Measurements from ENCODE around the gene GALNT17.
"Not testable (repeated sequence)": the region's sequence is repeated elsewhere in the genome, so short reads cannot be mapped to it uniquely, and the experiment has no call there.

The GALNT17 gene

DNA sequence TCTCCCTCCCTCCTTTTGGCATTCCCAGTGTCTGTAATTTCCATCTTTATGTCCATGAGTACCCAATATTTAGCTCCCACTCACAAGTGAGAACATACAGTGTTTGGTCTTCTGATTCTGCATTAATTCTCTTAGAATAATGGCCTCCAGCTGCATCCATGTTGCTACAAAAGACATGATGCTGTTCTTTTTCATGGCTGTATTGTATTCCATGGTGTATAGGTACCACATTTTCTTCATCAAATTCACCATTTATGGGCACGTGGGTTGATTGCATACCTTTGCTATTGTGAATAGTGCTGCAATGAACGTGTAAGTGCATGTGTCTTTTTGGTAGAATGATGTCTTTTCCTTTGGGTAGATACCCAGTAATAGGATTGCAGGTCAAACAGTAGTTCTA is 576.8 kb downstream of the GALNT17 start:
- DNase-seq: no peak

DNA sequence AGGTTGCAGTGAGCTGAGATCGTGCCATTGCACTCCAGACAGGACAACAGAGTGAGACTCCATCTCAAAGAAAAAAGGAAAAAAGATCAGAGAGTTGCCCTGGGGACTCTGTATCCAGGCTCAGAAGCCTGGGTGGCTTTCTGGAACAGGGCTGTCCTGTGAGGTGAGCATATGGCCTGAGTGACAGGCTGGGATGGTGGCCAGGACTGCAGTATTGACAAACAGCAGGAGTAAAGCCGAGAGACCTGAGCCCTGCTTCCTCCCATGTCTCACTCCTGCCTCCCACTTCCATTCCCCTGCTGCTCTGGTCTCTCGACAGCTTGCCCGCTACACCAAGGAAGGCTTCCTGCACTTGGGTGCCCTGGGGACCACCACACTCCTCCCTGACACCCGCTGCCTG is 578.5 kb downstream of the GALNT17 start:
- no peak for DNase-seq

DNA sequence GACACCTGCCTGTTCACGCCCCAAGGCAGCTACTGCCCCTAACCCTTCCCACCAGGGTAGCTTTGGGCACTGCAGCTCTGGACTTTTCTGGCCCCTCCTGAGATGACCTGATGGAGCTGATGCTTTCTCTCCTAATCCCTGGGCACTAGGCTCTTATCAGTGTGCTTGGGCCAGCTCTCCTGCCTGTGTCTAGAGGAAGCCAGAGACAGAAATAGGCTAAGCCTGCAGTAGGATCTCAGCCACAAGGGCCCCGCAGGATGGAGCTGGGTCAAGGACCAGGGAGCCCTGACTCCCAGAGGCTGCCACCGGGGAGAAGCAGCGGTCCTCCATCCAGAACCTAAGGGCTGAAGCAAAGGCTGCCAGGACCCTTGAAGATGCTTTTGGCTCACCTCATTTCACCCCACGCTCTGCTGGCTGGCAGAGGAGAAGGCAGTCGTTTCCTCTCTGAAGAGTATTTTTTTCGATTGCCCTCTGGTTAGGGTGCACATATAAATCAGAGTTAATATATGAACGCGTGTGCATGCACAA is 580.8 kb downstream of the GALNT17 start:
- DNase-seq: no peak

GRCh38 chr7:71716690-71717089 is 584.7 kb downstream of the GALNT17 start:
- DNase-seq: no peak

GRCh38 chr7:71718563-71718962 is 586.6 kb downstream of the GALNT17 start:
- DNase-seq: no peak

- DNase-seq: no peak
Measured at GRCh38 chr7:71721742-71722141, 589.8 kb downstream of the GALNT17 start.

DNA sequence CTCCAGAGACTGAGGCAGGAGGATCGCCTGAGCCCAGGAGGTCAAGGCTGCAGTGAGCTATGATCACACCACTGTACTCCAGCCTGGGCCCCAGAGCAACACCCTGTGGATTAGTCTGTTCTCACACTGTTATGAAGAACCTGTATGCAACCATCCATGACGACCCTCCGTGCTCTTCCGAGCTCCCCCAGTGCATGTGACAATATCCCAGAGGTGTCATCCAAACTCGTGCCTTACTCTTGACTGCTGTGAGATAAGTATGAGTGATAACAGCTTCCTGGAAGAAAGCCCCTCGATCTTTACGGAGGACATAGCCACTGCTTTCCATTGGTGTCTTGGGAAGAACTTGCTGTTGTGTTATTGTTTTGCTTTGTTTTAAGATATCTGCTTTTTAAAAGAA is 591.9 kb downstream of the GALNT17 start:
- no peak for DNase-seq

DNA sequence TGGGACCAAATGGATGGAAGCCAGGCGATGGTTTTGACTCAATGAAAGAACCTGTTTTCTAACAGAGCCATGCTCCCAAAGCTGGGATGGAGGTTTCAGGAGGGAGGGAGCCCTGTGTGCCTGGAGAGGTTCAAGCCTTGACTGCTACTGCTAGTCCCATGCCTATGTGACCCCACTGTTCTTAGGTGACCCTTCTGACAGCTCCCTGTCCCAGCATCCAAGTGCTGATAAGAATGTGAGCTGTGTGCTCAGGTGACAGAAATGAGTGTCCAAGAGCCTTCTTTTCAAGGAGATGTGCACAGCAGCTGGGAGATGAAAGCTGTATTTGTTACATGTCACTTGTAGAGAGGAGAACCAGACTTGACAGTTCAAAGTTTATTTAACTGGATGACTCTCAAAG is 595.4 kb downstream of the GALNT17 start:
- DNase-seq: no peak

DNA sequence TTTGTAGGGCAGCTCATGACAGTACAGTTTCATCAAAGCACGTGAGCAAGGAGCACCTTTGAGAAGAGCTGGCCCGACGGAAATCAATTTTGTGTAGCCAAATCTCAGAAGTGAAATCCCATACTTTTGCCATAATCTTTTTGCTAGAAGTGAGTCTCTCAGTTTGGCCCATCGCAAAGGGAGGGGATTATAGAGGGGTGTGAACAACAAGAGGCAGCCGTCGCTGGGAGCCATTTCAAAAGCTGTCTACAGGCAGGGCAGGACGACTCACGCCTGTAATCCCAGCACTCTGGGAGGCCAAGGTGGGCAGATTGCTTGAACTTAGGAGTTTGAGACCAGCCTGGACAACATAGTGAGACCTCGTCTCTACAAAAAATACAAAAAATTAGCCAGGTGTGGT is 599.8 kb downstream of the GALNT17 start:
- no peak for DNase-seq

GRCh38 chr7:71733107-71733870 is 601.3 kb downstream of the GALNT17 start:
- peak; percentile 53 for DNase-seq

DNA sequence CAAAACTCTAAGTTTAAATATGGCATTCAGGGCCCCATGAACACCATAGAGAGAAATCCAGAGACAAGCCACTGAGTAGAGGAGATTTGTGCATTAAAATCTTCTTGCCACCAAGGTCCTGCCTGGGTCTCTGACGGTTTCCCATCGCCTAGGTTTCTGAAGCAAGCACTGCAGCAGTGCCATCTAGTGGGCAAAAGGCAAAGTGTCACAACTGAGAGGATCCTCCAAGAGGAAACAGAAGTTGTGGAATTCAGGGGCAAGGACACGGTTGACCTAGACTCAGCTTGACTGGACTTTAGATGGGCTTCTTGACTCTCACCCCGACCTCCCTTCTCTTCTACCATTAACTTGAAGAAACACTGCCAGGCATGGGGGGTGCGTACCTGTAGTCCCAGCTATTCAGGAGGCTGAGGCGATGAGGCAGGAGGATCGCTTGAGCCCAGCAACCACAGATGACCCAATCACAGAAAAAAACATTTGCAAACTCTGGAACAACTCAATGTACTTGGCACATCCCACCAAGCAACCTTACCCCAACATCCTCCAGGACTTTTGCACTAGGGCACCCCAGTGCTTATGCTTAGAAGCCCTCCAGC is 604.1 kb downstream of the GALNT17 start:
- peak; percentile 24 for DNase-seq

DNA sequence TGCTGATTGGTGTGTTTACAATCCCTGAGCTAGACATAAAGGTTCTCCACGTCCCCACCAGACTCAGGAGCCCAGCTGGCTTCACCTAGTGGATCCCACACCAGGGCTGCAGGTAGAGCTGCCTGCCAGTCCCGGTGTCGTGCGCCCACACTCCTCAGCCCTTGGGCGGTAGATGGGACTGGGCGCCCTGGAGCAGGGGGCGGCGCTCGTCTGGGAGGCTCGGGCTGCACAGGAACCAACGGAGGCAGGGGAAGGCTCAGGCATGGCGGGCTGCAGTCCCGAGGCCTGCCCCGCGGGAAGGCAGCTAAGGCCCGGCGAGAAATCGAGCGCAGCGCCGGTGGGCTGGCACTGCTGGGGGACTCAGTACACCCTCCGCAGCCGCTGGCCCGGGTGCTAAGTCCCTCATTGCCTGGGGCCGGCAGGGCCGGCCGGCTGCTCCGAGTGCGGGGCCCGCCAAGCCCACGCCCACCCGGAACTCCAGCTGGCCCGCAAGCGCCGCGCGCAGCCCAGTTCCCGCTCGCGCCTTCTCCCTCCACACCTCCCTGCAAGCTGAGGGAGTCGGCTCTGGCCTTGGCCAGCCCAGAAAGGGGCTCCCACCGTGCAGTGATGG is 606.1 kb downstream of the GALNT17 start:
- not testable (repeated sequence) for DNase-seq

DNA sequence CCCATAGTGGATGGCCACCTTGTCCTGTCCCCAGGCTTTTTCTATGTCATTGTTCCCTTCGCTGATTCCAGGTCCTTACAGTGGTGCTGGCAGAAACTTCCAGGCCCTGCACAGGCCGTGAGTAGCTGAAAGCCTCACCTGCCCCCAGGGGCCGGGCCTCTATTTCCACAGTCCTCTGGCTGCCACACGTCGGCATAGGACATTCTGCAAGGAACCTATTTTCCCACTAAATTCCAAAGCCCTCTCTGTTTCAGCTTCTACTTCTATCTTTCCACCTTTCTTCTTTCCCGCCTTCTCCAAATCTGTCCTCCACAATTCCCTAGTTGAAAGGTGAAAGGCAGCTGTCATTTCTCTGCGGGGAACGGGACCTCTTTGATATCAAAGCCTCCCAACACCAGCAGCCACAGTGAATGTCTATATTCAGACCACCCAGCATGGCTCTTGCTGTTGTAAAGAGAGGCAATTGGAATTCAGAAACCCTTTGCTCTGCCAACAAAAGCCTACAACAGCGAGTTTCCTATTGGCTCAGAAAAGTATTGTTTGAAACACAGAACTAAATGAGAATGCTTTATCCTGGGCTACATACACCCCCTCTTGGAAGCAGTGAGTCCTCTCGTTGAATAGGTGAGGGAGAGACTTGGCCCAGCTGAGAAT is 607.7 kb downstream of the GALNT17 start:
- DNase-seq: no peak

DNA sequence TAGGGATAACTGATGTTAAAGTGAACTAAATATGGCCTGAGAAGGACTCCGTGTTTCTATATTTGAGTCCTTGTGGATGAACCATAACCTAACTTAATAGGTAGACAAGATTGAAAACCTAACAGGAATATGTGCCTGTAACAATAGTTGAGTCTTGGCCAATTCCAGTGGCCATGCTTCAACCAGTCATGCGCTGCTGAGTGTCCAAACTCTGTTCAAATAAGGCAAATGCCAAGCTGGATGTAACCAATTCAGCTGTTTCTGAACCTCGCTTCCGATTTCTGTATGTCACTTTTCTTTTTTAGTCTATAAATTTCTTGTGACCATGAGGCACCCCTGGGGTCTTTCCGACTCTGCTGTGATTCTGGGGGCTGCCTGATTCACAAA is 608.2 kb downstream of the GALNT17 start:
- no peak for DNase-seq

DNA sequence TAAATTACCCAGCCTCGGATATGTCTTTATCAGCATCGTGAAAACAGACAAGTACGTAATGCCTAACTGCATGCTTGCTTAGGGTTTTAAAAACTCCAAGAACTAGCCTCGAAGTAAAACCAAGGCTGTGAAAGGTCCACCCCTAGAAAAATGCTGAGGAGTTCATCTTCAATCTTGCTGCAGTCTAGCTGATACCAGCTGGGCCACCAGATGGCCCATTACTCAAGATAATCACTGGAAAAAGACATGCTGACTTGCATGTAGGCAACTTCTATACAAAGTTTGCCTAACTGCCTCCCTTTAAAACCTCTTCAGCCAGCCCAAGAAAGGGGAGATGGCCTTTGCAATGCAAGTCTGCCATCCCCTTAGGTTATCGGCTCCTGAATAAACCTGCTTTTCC is 614.1 kb downstream of the GALNT17 start:
- DNase-seq: no peak

DNA sequence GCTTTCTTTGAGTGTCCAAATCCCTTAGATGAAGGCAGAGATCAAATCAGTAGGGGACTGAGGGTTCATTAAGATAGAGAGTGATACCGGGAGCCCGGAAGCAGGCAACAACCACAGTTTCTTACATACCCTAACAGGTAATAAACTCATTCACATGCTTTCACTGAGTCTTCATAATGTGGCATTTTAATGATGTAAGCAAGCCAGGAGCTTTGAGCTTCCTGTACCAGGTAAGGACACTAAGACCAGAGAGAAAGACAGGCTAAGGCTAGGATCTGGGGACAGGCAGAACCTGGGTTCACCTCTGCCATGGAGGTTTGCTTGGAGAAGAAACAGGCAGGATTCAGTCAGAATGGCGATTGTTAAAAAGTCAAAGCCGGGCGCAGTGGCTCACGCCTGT is 618.3 kb downstream of the GALNT17 start:
- no peak for DNase-seq

- DNase-seq: no peak
Measured at GRCh38 chr7:71752171-71752935, 620.4 kb downstream of the GALNT17 start.

GRCh38 chr7:71753236-71753635 is 621.3 kb downstream of the GALNT17 start:
- no peak for DNase-seq

- DNase-seq: no peak
Measured at GRCh38 chr7:71753956-71754664, 622.2 kb downstream of the GALNT17 start.

- no peak for DNase-seq
Measured at GRCh38 chr7:71754828-71755227, 622.9 kb downstream of the GALNT17 start.

GRCh38 chr7:71761336-71761735 is 629.4 kb downstream of the GALNT17 start:
- no peak for DNase-seq
